ENCODE measurements around the gene NR3C1.

GRCh38 chr5:143249851-143250250, 153.6 kb downstream of the NR3C1 start:
- TF ChIP-seq POLR2AphosphoS5 (IDR thresholded peaks at IDR 0.05): no peak
- TF ChIP-seq, protein P1, sequence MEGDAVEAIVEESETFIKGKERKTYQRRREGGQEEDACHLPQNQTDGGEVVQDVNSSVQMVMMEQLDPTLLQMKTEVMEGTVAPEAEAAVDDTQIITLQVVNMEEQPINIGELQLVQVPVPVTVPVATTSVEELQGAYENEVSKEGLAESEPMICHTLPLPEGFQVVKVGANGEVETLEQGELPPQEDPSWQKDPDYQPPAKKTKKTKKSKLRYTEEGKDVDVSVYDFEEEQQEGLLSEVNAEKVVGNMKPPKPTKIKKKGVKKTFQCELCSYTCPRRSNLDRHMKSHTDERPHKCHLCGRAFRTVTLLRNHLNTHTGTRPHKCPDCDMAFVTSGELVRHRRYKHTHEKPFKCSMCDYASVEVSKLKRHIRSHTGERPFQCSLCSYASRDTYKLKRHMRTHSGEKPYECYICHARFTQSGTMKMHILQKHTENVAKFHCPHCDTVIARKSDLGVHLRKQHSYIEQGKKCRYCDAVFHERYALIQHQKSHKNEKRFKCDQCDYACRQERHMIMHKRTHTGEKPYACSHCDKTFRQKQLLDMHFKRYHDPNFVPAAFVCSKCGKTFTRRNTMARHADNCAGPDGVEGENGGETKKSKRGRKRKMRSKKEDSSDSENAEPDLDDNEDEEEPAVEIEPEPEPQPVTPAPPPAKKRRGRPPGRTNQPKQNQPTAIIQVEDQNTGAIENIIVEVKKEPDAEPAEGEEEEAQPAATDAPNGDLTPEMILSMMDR (IDR thresholded peaks at IDR 0.05): no peak
- no peak for TF ChIP-seq POLR2A (IDR thresholded peaks at IDR 0.05)

All from sigmoid colon (tissue), 4 donors.